HCT116 (cell line): ENCODE data around the gene ZNF519. TPM values are rescaled to one million over a fixed set of nuclear protein-coding genes. Genes with fewer than 3 reads are reported as not detected.
"Not testable (repeated sequence)": the region's sequence is repeated elsewhere in the genome, so short reads cannot be mapped to it uniquely, and the experiment has no call there.

Experiments
- ATAC-seq: fragments of 200-7000 bp; cut with Tn5 transposase; 2 replicates; pipeline ENCODE4 v1.9.1; 2020; ENCODE audit warnings: mild to moderate bottlenecking, moderate library complexity
- BruUV-seq: library from RNA; stranded (reverse); fragments of 400-500 nt; replicated peaks from 2 replicates; lab custom pipeline; 2021; lab: Mats Ljungman, UMichigan
- CTCF ChIA-PET: fragments of 300-600 bp; sonication (Branson Sonifier 250); formaldehyde crosslinking; loops from one replicate; lab custom pipeline; 2021; ENCODE audit warnings: antibody characterized with exemption; lab: Charles Lee
- POLR2A ChIA-PET: fragments of 300-600, 350-600 bp; sonication (Branson Sonifier 250); formaldehyde crosslinking; loops from one replicate; lab custom pipeline; 2021; ENCODE audit warnings: antibody characterized with exemption; lab: Charles Lee
- RAD21 ChIA-PET, 2 experiments: fragments of 300-600 bp; sonication (Branson Sonifier 250); formaldehyde crosslinking; loops; one replicate each; lab custom pipeline; 2023; ENCODE audit warnings: low total read pairs in 2 of 2; ENCODE audit not compliant: uncharacterized antibody in 2 of 2, unreplicated experiment in 2 of 2, low non-redundant PET in 1 of 2; lab: Charles Lee
- DNase-seq: peaks from one replicate; pipeline ENCODE4 v3.0.0-alpha.2; 2010; ENCODE audit warnings: low read depth, low spot score
- H2AFZ ChIP-seq: fragments of 200-600 bp; shearing (Covaris generic), sonication (generic); 2 replicates; pipeline ENCODE4 v1.6.1; 2017; ENCODE audit warnings: low read depth, mixed run types, mixed read lengths, antibody characterized with exemption, low read length; ENCODE audit not compliant: poor library complexity, severe bottlenecking
- H3K27ac ChIP-seq: 2 replicates; pipeline ENCODE4 v1.5.1; 2012; ENCODE audit warnings: low read depth, low read length
- H3K27me3 ChIP-seq: fragments of 200-600 bp; sonication (generic); 2 replicates; pipeline ENCODE4 v1.6.1; 2016; ENCODE audit warnings: mixed run types, low read length, mixed read lengths; ENCODE audit not compliant: insufficient read depth
- H3K36me3 ChIP-seq, 2 experiments: fragments of 200-500 bp in 1 of 2; fragments of 200-600 bp in 1 of 2; sonication (Bioruptor generic) in 1 of 2; sonication (generic) in 1 of 2; 2 replicates each; pipeline versions ENCODE4 v1.5.1 to v1.6.1; 2014 to 2016; ENCODE audit warnings: low read length in 2 of 2, inconsistent platforms in 1 of 2, mixed read lengths in 1 of 2, mixed run types in 1 of 2; ENCODE audit not compliant: insufficient read depth in 2 of 2, control insufficient read depth in 1 of 2
- H3K4me1 ChIP-seq, 2 experiments: fragments of 200-600 bp in 1 of 2; sonication (generic) in 1 of 2; 2 replicates each; pipeline versions ENCODE4 v1.5.1 to v1.6.1; 2012 to 2017; ENCODE audit warnings: low read length in 2 of 2, inconsistent platforms in 1 of 2, mild to moderate bottlenecking in 1 of 2, mixed read lengths in 1 of 2, mixed run types in 1 of 2, moderate library complexity in 1 of 2; ENCODE audit not compliant: insufficient read depth in 2 of 2, control insufficient read depth in 1 of 2
- H3K4me2 ChIP-seq: fragments of 200-600 bp; sonication (generic); 2 replicates; pipeline ENCODE4 v1.6.1; 2017; ENCODE audit warnings: mixed run types, low read length, mixed read lengths
- H3K4me3 ChIP-seq, 2 experiments: fragments of 200-600 bp in 1 of 2; sonication (generic) in 1 of 2; replicated peaks in 1 of 2; 2 replicates each; pipeline ENCODE4 v1.5.1; 2011 to 2016; ENCODE audit warnings: low read length in 2 of 2, control low read depth in 1 of 2, low read depth in 1 of 2, mild to moderate bottlenecking in 1 of 2, mixed read lengths in 1 of 2, mixed run types in 1 of 2
- H3K79me2 ChIP-seq: fragments of 200-600 bp; sonication (generic); 2 replicates; pipeline ENCODE4 v1.6.1; 2017; ENCODE audit warnings: mild to moderate bottlenecking, mixed run types, low read length, moderate library complexity, mixed read lengths; ENCODE audit not compliant: insufficient read depth
- H3K9ac ChIP-seq: fragments of 200-600 bp; sonication (generic); 2 replicates; pipeline ENCODE4 v1.6.1; 2016; ENCODE audit warnings: low read length, mixed read lengths
- H3K9me2 ChIP-seq: fragments of 200-600 bp; sonication (generic), shearing (Covaris generic); 2 replicates; pipeline ENCODE4 v1.6.1; 2017; ENCODE audit warnings: mixed run types, mild to moderate bottlenecking, moderate library complexity; ENCODE audit not compliant: insufficient read depth
- H3K9me3 ChIP-seq, 2 experiments: fragments of 200-500 bp in 1 of 2; fragments of 200-600 bp in 1 of 2; sonication (Bioruptor generic) in 1 of 2; sonication (generic) in 1 of 2; 2 replicates each; pipeline ENCODE4 v1.6.1; 2014 to 2017; ENCODE audit warnings: low read length in 2 of 2, mixed read lengths in 2 of 2, inconsistent platforms in 1 of 2, low read depth in 1 of 2, mild to moderate bottlenecking in 1 of 2, mixed run types in 1 of 2, moderate library complexity in 1 of 2; ENCODE audit not compliant: control insufficient read depth in 1 of 2, insufficient read depth in 1 of 2
- H4K20me1 ChIP-seq: fragments of 200-600 bp; sonication (generic), shearing (Covaris generic); 2 replicates; pipeline ENCODE4 v1.6.1; 2017; ENCODE audit warnings: mixed run types, mild to moderate bottlenecking, moderate library complexity; ENCODE audit not compliant: insufficient read depth
- ELF1 ChIP-seq: IDR thresholded peaks from 2 replicates; pipeline ENCODE4 v1.6.1; 2012; ENCODE audit warnings: low read depth, borderline replicate concordance
- EZH2 ChIP-seq: fragments of 200-600 bp; sonication (generic); IDR thresholded peaks from 2 replicates; pipeline ENCODE4 v1.6.1; 2017; ENCODE audit warnings: antibody characterized with exemption, mixed run types
- EZH2phosphoT487 ChIP-seq: fragments of 200-600 bp; IDR thresholded peaks from 2 replicates; pipeline ENCODE4 v1.6.1; 2018; ENCODE audit warnings: antibody characterized with exemption, borderline replicate concordance
- POLR2A ChIP-seq: IDR thresholded peaks from 2 replicates; pipeline ENCODE4 v1.7.0; 2011; ENCODE audit warnings: borderline replicate concordance; ENCODE audit not compliant: insufficient read depth, insufficient read length; ENCODE audit errors: extremely low read depth
- POLR2AphosphoS5 ChIP-seq: IDR thresholded peaks from 2 replicates; pipeline ENCODE4 v1.6.1; 2011; ENCODE audit warnings: mild to moderate bottlenecking, low read depth, low read length, moderate library complexity
- RAD21 ChIP-seq: IDR thresholded peaks from 2 replicates; pipeline ENCODE4 v1.6.1; 2012; ENCODE audit warnings: low read depth, mild to moderate bottlenecking
- TCF7L2 ChIP-seq: IDR thresholded peaks from 2 replicates; pipeline ENCODE4 v1.7.0; 2011; ENCODE audit warnings: borderline replicate concordance, inconsistent platforms; ENCODE audit not compliant: insufficient read depth, insufficient read length; ENCODE audit errors: extremely low read depth
- YY1 ChIP-seq: IDR thresholded peaks from 2 replicates; pipeline ENCODE4 v1.6.1; 2011; ENCODE audit warnings: low read length, low read depth, moderate library complexity, mild to moderate bottlenecking; ENCODE audit not compliant: insufficient replicate concordance; ENCODE audit errors: extremely low read depth
- ZBTB33 ChIP-seq: IDR thresholded peaks from 2 replicates; pipeline ENCODE4 v1.6.1; 2011; ENCODE audit warnings: mild to moderate bottlenecking, low read length, moderate library complexity; ENCODE audit not compliant: insufficient replicate concordance; ENCODE audit errors: extremely low read depth
- ZNF274 ChIP-seq: fragments of 200-500 bp; sonication (Bioruptor generic); IDR thresholded peaks from 2 replicates; pipeline ENCODE4 v1.6.1; 2014; ENCODE audit warnings: mild to moderate bottlenecking, low read depth, low read length, inconsistent platforms
- intact Hi-C: fragments of 100-400 bp; cut with micrococcal nuclease; formaldehyde crosslinking; loops from 2 replicates; pipeline ENCODE4 v1.10.0; 2022
- total RNA-seq: library from RNA; stranded (reverse); gene quantifications from one replicate; pipeline ENCODE4 v1.2.1, GENCODE V29; 2021; ENCODE audit not compliant: unreplicated experiment
- TF ChIP-seq, protein P1 (sequence below): IDR thresholded peaks from 2 replicates; pipeline ENCODE4 v1.6.1; 2012
- TF ChIP-seq, protein P2 (sequence below): IDR thresholded peaks from 2 replicates; pipeline ENCODE4 v1.6.1; 2012; ENCODE audit warnings: low read depth

ZNF519 gene
- total RNA-seq, 1 experiment from 2014 or later, result 6.5 TPM

DNA sequence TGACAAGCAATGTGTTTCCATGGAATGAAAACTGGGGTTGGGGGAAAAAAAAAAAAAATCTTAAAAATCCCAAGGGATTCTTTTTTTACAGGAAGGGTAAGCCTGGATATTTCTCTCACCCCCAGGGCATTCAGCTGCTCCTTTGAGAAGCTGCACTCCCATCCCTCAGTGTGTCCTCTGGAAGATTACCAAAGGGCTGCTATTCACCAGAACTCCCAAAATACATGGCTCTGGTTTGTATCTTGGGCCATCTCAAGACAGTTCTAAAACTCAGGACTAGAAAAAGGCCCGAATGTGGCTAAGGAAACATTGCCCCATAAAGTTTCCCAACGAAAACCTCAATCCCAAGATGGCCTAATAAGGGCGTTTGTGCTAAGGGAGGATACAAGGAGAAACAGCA, 1.4 kb downstream of the ZNF519 start:
- H2AFZ ChIP-seq, RAD21 ChIA-PET, H4K20me1 ChIP-seq, H3K4me1 ChIP-seq, H3K9me3 ChIP-seq, intact Hi-C loops, DNase-seq, H3K9ac ChIP-seq, H3K27me3 ChIP-seq, H3K9me2 ChIP-seq, H3K36me3 ChIP-seq, ATAC-seq, H3K27ac ChIP-seq, CTCF ChIA-PET, POLR2A ChIA-PET, BruUV-seq: not testable (repeated sequence)
- Histone ChIP-seq H3K4me2 (peak overlapping the region; percentile 72), H3K4me3 (peak overlapping the region in 1 of 2 experiments; percentile 65; a peak in 1 of 4 replicates), H3K79me2 (peaks cover 43% of the 10 kb centered on the region)

- DNase-seq (no peak), ATAC-seq (no peak)
- H3K4me1 ChIP-seq, result no peaks in the 10 kb centered on the region
- H3K9me3 ChIP-seq, result no peaks in the 10 kb centered on the region
- CTCF ChIA-PET, result no interaction called here
- RAD21 ChIA-PET, result no interaction called here
- no peak for TF ChIP-seq ELF1
- TF ChIP-seq TCF7L2, result no peak
- TF ChIP-seq RAD21, result no peak
- TF ChIP-seq POLR2A, result no peak
- no peak for TF ChIP-seq EZH2phosphoT487
- no peak for TF ChIP-seq EZH2
- no peak for TF ChIP-seq ZNF274
- TF ChIP-seq ZBTB33, result no peak
- no peak for TF ChIP-seq YY1
- TF ChIP-seq, protein P1, sequence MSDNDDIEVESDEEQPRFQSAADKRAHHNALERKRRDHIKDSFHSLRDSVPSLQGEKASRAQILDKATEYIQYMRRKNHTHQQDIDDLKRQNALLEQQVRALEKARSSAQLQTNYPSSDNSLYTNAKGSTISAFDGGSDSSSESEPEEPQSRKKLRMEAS, result no peak
- TF ChIP-seq, protein P2, sequence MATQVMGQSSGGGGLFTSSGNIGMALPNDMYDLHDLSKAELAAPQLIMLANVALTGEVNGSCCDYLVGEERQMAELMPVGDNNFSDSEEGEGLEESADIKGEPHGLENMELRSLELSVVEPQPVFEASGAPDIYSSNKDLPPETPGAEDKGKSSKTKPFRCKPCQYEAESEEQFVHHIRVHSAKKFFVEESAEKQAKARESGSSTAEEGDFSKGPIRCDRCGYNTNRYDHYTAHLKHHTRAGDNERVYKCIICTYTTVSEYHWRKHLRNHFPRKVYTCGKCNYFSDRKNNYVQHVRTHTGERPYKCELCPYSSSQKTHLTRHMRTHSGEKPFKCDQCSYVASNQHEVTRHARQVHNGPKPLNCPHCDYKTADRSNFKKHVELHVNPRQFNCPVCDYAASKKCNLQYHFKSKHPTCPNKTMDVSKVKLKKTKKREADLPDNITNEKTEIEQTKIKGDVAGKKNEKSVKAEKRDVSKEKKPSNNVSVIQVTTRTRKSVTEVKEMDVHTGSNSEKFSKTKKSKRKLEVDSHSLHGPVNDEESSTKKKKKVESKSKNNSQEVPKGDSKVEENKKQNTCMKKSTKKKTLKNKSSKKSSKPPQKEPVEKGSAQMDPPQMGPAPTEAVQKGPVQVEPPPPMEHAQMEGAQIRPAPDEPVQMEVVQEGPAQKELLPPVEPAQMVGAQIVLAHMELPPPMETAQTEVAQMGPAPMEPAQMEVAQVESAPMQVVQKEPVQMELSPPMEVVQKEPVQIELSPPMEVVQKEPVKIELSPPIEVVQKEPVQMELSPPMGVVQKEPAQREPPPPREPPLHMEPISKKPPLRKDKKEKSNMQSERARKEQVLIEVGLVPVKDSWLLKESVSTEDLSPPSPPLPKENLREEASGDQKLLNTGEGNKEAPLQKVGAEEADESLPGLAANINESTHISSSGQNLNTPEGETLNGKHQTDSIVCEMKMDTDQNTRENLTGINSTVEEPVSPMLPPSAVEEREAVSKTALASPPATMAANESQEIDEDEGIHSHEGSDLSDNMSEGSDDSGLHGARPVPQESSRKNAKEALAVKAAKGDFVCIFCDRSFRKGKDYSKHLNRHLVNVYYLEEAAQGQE, result no peak
- TF ChIP-seq POLR2AphosphoS5, result no peak
- intact Hi-C loops, result no loop called here
- H3K36me3 ChIP-seq, result peaks cover 0 to 6% of the 10 kb centered on the region in 2 experiments; a peak in 2 of 4 replicates
- no peak overlapping the region for H2AFZ ChIP-seq
- H3K4me2 ChIP-seq, result no peak overlapping the region
- no peak overlapping the region for H3K9ac ChIP-seq
- H3K27ac ChIP-seq, result no peak overlapping the region
- BruUV-seq, result no TSS peak
- POLR2A ChIA-PET, result no interaction called here
- no peaks in the 10 kb centered on the region for H3K9me2 ChIP-seq
- H4K20me1 ChIP-seq, result no peaks in the 10 kb centered on the region
- no peak overlapping the region for H3K4me3 ChIP-seq
- H3K27me3 ChIP-seq, result no peaks in the 10 kb centered on the region
- peaks cover 80% of the 10 kb centered on the region for H3K79me2 ChIP-seq
Measured at GRCh38 chr18:14124689-14125088, 7.5 kb downstream of the ZNF519 start.
